ENCODE results near the gene PFDN1.

The PFDN1 gene

GRCh38 chr5:140239939-140240700 is 62.8 kb downstream of the PFDN1 start:
- Histone ChIP-seq H3K4me1 (peaks cover 19% of the 10 kb centered on the region), H3K79me2 (no peaks in the 10 kb centered on the region), H3K27ac (no peak overlapping the region), H3K4me3 (ENCODE audit: low read depth, low read length) (no peak overlapping the region), H3K9ac (no peak overlapping the region), H3K4me2 (ENCODE audit: low read length) (no peak overlapping the region), H2AFZ (no peak overlapping the region), H3K36me3 (ENCODE audit: control insufficient read depth, insufficient read depth, low read length) (no peaks in the 10 kb centered on the region), H3K9me3 (ENCODE audit: control insufficient read depth, low read length) (no peaks in the 10 kb centered on the region), H3K27me3 (ENCODE audit: control insufficient read depth, insufficient read depth, low read length) (no peaks in the 10 kb centered on the region)
- TF ChIP-seq CTCF (IDR thresholded peaks at IDR 0.05) = peak; percentile 65

- Histone ChIP-seq H3K9ac (no peak overlapping the region), H3K4me1 (peaks cover 14% of the 10 kb centered on the region)
Observed at GRCh38 chr5:140239461-140239860, 63.4 kb downstream of the PFDN1 start.

GRCh38 chr5:140238756-140239155 is 64.1 kb downstream of the PFDN1 start:
- TF ChIP-seq CTCF (IDR thresholded peaks at IDR 0.05) = no peak
- Histone ChIP-seq H3K4me1 (peaks cover 14% of the 10 kb centered on the region), H3K36me3 (ENCODE audit: control insufficient read depth, insufficient read depth, low read length) (no peaks in the 10 kb centered on the region), H3K4me3 (ENCODE audit: low read depth, low read length) (no peak overlapping the region), H3K79me2 (no peaks in the 10 kb centered on the region), H2AFZ (no peak overlapping the region), H3K27me3 (ENCODE audit: control insufficient read depth, insufficient read depth, low read length) (no peaks in the 10 kb centered on the region), H3K4me2 (ENCODE audit: low read length) (no peak overlapping the region), H3K27ac (no peak overlapping the region), H3K9ac (no peak overlapping the region), H3K9me3 (ENCODE audit: control insufficient read depth, low read length) (no peaks in the 10 kb centered on the region)

More at GRCh38 chr5:140239461-140239860, 63.4 kb downstream of the PFDN1 start:
- no peak overlapping the region for H3K4me2 ChIP-seq (ENCODE audit: low read length)
- H3K79me2 ChIP-seq = no peaks in the 10 kb centered on the region
- H3K9me3 ChIP-seq (ENCODE audit: control insufficient read depth, low read length) = no peaks in the 10 kb centered on the region
- H3K36me3 ChIP-seq (ENCODE audit: control insufficient read depth, insufficient read depth, low read length) = no peaks in the 10 kb centered on the region
- TF ChIP-seq CTCF (IDR thresholded peaks at IDR 0.05) = no peak
- no peaks in the 10 kb centered on the region for H3K27me3 ChIP-seq (ENCODE audit: control insufficient read depth, insufficient read depth, low read length)
- H3K4me3 ChIP-seq (ENCODE audit: low read depth, low read length) = no peak overlapping the region
- H3K27ac ChIP-seq = no peak overlapping the region
- no peak overlapping the region for H2AFZ ChIP-seq

GRCh38 chr5:140236891-140237598 is 65.9 kb downstream of the PFDN1 start:
- no peak overlapping the region for H2AFZ ChIP-seq
- peaks cover 11% of the 10 kb centered on the region for H3K4me1 ChIP-seq
- H3K4me2 ChIP-seq (ENCODE audit: low read length) = no peak overlapping the region
- H3K4me3 ChIP-seq (ENCODE audit: low read depth, low read length) = no peak overlapping the region
- no peak overlapping the region for H3K9ac ChIP-seq
- no peaks in the 10 kb centered on the region for H3K36me3 ChIP-seq (ENCODE audit: control insufficient read depth, insufficient read depth, low read length)
- no peaks in the 10 kb centered on the region for H3K79me2 ChIP-seq
- no peaks in the 10 kb centered on the region for H3K9me3 ChIP-seq (ENCODE audit: control insufficient read depth, low read length)
- H3K27me3 ChIP-seq (ENCODE audit: control insufficient read depth, insufficient read depth, low read length) = no peaks in the 10 kb centered on the region
- no peak overlapping the region for H3K27ac ChIP-seq
- no peak for TF ChIP-seq CTCF (IDR thresholded peaks at IDR 0.05)

Measured in parathyroid adenoma (tissue), 2 donors.